Upper lobe of right lung (tissue), 1 donor: ENCODE results near the gene CUX1. TPM values are rescaled to one million over a fixed set of nuclear protein-coding genes. Genes with fewer than 3 reads are reported as not detected.

Source experiments
- ATAC-seq: fragments of 200-7000 bp; cut with Tn5 transposase; one replicate; pipeline ENCODE4 v1.9.1; 2020; ENCODE audit warnings: mild to moderate bottlenecking, moderate library complexity
- DNase-seq: peaks from one replicate; pipeline ENCODE4 v3.0.0-alpha.2; 2020
- H3K27ac ChIP-seq: fragments of 200-600 bp; one replicate; pipeline ENCODE4 v1.8.0; 2022
- H3K27me3 ChIP-seq: fragments of 200-600 bp; one replicate; pipeline ENCODE4 v1.8.0; 2022; ENCODE audit warnings: mild to moderate bottlenecking
- H3K36me3 ChIP-seq: fragments of 200-600 bp; one replicate; pipeline ENCODE4 v1.8.0; 2022
- H3K4me1 ChIP-seq: fragments of 200-600 bp; one replicate; pipeline ENCODE4 v1.8.0; 2022
- H3K4me3 ChIP-seq: fragments of 200-600 bp; one replicate; pipeline ENCODE4 v1.8.0; 2022; ENCODE audit warnings: mild to moderate bottlenecking
- H3K9me3 ChIP-seq: fragments of 200-600 bp; one replicate; pipeline ENCODE4 v1.8.0; 2022
- intact Hi-C: fragments of 100-400 bp; cut with DNase I; formaldehyde crosslinking; loops from one replicate; pipeline ENCODE4 v1.11.0; 2022
- total RNA-seq: library from RNA; stranded (reverse); fragmentation: NEBNext Ultra II Directional; extraction: Animal tissue kit (Norgen Biotek cat#: 25700); gene quantifications from one replicate; pipeline ENCODE4 v1.2.1, GENCODE V29; 2021
- TF ChIP-seq, protein P1 (sequence below): fragments of 200-600 bp; IDR thresholded peaks from one replicate; pipeline ENCODE4 v1.8.0; 2022; ENCODE audit warnings: antibody characterized with exemption
- donor health status: DM: no; HTN: yes; CAD: no; lungs with severe emphysema.

CUX1 gene
- total RNA-seq, 1 donor from 2014 or later = 132 TPM

DNA sequence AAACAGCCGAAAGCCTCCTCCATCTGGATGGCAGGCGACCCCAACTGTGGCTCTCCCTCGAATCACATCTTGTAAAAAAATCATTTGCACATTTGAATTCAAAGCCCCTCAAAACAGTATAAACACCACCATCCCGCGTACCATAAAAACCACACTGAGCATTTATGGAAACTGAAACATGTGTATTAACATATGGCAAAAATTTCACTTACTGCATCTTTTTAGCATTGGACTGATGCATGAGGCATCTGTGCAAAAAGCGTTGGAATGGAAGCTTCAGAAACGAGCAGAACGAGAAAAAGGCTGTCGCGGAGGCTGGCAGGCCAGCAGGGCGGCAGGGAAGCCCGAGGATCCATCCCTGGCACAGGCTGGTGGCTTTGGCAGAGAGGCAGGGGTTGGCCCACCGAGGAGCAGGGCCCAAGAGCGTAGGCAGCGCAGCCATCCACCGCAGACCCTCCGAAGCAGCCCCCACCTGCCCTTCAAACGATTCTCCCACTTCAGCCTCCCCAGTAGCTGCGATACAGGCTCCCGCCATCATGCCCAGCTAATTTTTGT is 39.3 kb upstream of the CUX1 start:
- no peak for DNase-seq
- ATAC-seq = no peak
- H3K4me3 ChIP-seq = no peak overlapping the region
- TF ChIP-seq, protein P1, sequence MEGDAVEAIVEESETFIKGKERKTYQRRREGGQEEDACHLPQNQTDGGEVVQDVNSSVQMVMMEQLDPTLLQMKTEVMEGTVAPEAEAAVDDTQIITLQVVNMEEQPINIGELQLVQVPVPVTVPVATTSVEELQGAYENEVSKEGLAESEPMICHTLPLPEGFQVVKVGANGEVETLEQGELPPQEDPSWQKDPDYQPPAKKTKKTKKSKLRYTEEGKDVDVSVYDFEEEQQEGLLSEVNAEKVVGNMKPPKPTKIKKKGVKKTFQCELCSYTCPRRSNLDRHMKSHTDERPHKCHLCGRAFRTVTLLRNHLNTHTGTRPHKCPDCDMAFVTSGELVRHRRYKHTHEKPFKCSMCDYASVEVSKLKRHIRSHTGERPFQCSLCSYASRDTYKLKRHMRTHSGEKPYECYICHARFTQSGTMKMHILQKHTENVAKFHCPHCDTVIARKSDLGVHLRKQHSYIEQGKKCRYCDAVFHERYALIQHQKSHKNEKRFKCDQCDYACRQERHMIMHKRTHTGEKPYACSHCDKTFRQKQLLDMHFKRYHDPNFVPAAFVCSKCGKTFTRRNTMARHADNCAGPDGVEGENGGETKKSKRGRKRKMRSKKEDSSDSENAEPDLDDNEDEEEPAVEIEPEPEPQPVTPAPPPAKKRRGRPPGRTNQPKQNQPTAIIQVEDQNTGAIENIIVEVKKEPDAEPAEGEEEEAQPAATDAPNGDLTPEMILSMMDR = no peak
- no peaks in the 10 kb centered on the region for H3K9me3 ChIP-seq
- H3K27ac ChIP-seq = no peak overlapping the region
- H3K4me1 ChIP-seq = no peaks in the 10 kb centered on the region
- H3K27me3 ChIP-seq = no peaks in the 10 kb centered on the region
- no peaks in the 10 kb centered on the region for H3K36me3 ChIP-seq
- intact Hi-C loops = no loop called here

- Histone ChIP-seq H3K9me3 (no peaks in the 10 kb centered on the region), H3K4me1 (no peaks in the 10 kb centered on the region), H3K27ac (no peak overlapping the region), H3K36me3 (no peaks in the 10 kb centered on the region), H3K27me3 (no peaks in the 10 kb centered on the region), H3K4me3 (no peak overlapping the region)
- ATAC-seq (no peak), DNase-seq (no peak)
- TF ChIP-seq, protein P1 = no peak
- intact Hi-C loops = no loop called here
Observed at GRCh38 chr7:101779267-101779666, 38.2 kb upstream of the CUX1 start.

DNA sequence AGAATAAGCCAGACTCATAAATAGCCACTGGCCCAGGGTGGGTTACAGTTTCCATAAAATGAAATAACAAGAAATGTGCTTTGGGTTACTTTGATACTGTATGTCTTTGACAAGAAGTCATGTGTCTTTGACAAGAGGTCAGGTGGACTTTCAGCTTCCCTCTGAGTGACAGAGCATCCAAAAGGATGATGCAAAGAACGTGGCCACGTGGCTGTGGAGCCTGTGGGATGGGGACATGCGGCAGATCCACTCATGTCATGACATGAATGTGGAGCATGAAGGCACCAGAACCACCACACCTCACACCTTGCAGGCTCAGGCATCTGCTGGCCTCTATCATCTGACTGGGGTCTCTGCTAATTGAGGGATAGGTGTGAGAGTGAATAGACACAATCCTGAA is 37.1 kb upstream of the CUX1 start:
- Histone ChIP-seq H3K27ac (no peak overlapping the region), H3K27me3 (no peaks in the 10 kb centered on the region), H3K4me1 (peaks cover 4% of the 10 kb centered on the region), H3K9me3 (no peaks in the 10 kb centered on the region), H3K36me3 (no peaks in the 10 kb centered on the region), H3K4me3 (no peak overlapping the region)
- TF ChIP-seq, protein P1 = no peak
- intact Hi-C loops = no loop called here
- ATAC-seq (no peak), DNase-seq (no peak)

DNA sequence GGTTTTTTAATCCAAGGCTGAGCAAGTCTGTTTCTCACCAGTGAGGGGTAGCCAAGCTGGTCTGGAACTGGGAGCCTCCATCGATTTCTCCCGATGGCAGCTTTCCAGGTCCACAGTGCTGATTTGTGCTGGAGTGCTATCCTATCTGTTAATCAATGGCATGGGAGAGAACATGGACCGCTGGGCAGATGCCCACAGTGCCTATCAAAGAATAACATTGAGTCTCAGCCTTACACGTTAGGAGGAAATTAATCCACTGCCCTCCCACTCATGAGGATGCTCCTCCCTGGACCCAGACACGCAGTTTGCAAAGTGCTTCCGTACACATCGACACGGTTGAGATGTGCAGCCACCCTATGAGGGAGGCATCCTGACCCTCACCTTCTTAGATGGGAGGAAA is 36.0 kb upstream of the CUX1 start:
- intact Hi-C loops = no loop called here
- ATAC-seq = no peak
- H3K36me3 ChIP-seq = no peaks in the 10 kb centered on the region
- no peak overlapping the region for H3K4me3 ChIP-seq
- H3K27ac ChIP-seq = no peak overlapping the region
- peaks cover 4% of the 10 kb centered on the region for H3K4me1 ChIP-seq
- TF ChIP-seq, protein P1 = no peak
- no peaks in the 10 kb centered on the region for H3K9me3 ChIP-seq
- DNase-seq = no peak
- no peaks in the 10 kb centered on the region for H3K27me3 ChIP-seq

DNA sequence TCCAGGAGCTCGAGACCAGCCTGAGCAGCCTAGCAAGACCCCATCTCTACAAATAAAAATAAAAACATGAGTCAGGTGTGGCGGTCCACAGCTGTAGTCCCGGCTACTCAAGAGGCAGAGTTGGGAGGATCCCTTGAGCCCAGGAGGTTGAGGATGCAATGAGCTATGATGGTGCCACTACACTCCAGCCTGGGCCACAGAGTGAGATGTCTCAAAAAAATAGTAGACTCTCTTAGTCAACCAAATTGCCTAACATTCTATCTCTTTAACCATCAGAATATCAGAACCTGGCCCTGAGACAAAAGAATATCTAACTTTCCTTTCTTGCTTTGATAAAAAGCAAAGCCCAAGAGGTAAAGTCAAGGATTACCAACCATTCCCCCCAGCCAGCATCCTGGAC is 35.0 kb upstream of the CUX1 start:
- intact Hi-C loops = no loop called here
- TF ChIP-seq, protein P1 = no peak
- no peaks in the 10 kb centered on the region for H3K36me3 ChIP-seq
- no peak for DNase-seq
- H3K4me1 ChIP-seq = peaks cover 4% of the 10 kb centered on the region
- no peaks in the 10 kb centered on the region for H3K27me3 ChIP-seq
- no peak for ATAC-seq
- no peak overlapping the region for H3K27ac ChIP-seq
- H3K4me3 ChIP-seq = no peak overlapping the region
- no peaks in the 10 kb centered on the region for H3K9me3 ChIP-seq

DNA sequence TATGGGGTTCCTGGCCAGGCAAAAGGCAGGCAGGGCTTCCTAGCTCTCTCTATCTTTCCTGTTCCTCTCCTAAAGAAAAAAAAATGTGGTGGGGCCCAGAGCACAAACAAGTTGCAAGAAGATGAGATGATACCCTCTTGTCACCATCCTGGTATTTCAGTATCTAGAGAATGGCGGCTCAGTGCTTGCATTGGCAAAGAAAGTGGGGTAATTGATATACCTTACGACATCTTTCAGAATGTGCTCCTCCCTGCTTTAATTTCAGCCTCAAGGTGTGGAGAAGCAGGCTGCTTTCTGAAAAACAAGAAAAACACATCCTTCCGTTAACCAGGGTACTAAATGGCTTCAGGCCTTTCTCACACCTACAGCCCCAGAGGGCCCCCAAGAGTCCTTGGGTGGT is 34.5 kb upstream of the CUX1 start:
- no peak for ATAC-seq
- Histone ChIP-seq H3K4me3 (no peak overlapping the region), H3K27me3 (no peaks in the 10 kb centered on the region), H3K4me1 (peaks cover 4% of the 10 kb centered on the region), H3K9me3 (no peaks in the 10 kb centered on the region), H3K27ac (no peak overlapping the region), H3K36me3 (no peaks in the 10 kb centered on the region)
- no peak for DNase-seq
- TF ChIP-seq, protein P1 = no peak
- intact Hi-C loops = no loop called here
